ENCODE data around the gene EEF2KMT. TPM values are rescaled to one million over a fixed set of nuclear protein-coding genes. Genes with fewer than 3 reads are reported as not detected.
"Not testable (repeated sequence)": the region's sequence is repeated elsewhere in the genome, so short reads cannot be mapped to it uniquely, and the experiment has no call there.

The EEF2KMT gene
- total RNA-seq, result 10 to 100 TPM in 3 of 6 donors, 1 to 10 TPM in 3; 2.9 to 24.1 (median 9.7) TPM

GRCh38 chr16:5097470-5098220 is at the start of gene EEF2KMT:
Gene EEF2KMT, minus strand, starts transcription at chr16:5097795. Its CDS starts 56 bp downstream, at chr16:5097739.
- not testable (repeated sequence) for H3K9me3 ChIP-seq, H3K36me3 ChIP-seq, H3K27me3 ChIP-seq
- TF ChIP-seq, protein P1, sequence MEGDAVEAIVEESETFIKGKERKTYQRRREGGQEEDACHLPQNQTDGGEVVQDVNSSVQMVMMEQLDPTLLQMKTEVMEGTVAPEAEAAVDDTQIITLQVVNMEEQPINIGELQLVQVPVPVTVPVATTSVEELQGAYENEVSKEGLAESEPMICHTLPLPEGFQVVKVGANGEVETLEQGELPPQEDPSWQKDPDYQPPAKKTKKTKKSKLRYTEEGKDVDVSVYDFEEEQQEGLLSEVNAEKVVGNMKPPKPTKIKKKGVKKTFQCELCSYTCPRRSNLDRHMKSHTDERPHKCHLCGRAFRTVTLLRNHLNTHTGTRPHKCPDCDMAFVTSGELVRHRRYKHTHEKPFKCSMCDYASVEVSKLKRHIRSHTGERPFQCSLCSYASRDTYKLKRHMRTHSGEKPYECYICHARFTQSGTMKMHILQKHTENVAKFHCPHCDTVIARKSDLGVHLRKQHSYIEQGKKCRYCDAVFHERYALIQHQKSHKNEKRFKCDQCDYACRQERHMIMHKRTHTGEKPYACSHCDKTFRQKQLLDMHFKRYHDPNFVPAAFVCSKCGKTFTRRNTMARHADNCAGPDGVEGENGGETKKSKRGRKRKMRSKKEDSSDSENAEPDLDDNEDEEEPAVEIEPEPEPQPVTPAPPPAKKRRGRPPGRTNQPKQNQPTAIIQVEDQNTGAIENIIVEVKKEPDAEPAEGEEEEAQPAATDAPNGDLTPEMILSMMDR (IDR thresholded peaks at IDR 0.05), result peak in 1 of 6 experiments; percentile 14
- peak in 1 of 4 donors; percentile 17 for TF ChIP-seq POLR2A (IDR thresholded peaks at IDR 0.05)
- H3K4me3 ChIP-seq, result peak within 1 kb of the TSS; percentile 56 to 98 (median 92)
- WGBS, 2 donors, result 0% methylated on average over 4 to 29 of the region's 67 CpGs
- peak; percentile 100 for ATAC-seq (ENCODE audit: low FRiP score in 2 of 2)
- peak; percentile 98 to 100 for DNase-seq
- H3K4me1 ChIP-seq, result peaks cover 7 to 13% (median 9%) of the 10 kb centered on the region in 4 donors
- peak within 1 kb of the TSS; percentile 67 to 86 (median 80) for H3K27ac ChIP-seq

DNA sequence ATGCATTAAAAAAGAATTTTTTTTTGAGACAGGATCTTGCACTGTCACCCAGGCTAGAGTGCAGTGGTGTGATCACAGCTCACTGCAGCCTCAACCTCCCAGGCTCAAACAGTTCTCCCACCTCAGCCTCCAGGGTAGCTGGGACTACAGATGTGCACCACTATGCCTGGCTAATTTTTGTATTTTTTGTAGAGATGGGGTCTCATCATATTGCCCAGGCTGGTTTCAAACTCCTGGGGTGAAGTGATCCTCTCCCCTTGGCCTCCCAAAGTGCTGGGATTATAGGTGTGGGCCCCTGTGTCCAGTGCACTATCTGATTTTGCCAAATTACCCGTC is 47.0 kb upstream of the EEF2KMT start:
- ATAC-seq (ENCODE audit: low FRiP score in 2 of 2); DNase-seq; H3K27me3 ChIP-seq; H3K4me1 ChIP-seq; H3K4me3 ChIP-seq; H3K36me3 ChIP-seq; H3K27ac ChIP-seq; H3K9me3 ChIP-seq: not testable (repeated sequence)
- 73 to 84% methylated on average over 1 of the region's 1 CpG for WGBS, 2 donors

GRCh38 chr16:5143761-5144620 is 46.4 kb upstream of the EEF2KMT start:
- Histone ChIP-seq H3K4me3 (no peak overlapping the region), H3K4me1 (no peaks in the 10 kb centered on the region), H3K9me3 (no peaks in the 10 kb centered on the region), H3K27me3 (no peaks in the 10 kb centered on the region), H3K36me3 (no peaks in the 10 kb centered on the region), H3K27ac (no peak overlapping the region)
- ATAC-seq (ENCODE audit: low FRiP score in 2 of 2), result no peak
- 74 to 94% methylated on average over 7 of the region's 7 CpGs for WGBS, 2 donors
- DNase-seq, result no peak
- TF ChIP-seq, protein P1 (IDR thresholded peaks at IDR 0.05), result no peak
- TF ChIP-seq EP300 (IDR thresholded peaks at IDR 0.05), result no peak
- no peak for TF ChIP-seq POLR2AphosphoS5 (IDR thresholded peaks at IDR 0.05)
- no peak for TF ChIP-seq POLR2A (IDR thresholded peaks at IDR 0.05)

DNA sequence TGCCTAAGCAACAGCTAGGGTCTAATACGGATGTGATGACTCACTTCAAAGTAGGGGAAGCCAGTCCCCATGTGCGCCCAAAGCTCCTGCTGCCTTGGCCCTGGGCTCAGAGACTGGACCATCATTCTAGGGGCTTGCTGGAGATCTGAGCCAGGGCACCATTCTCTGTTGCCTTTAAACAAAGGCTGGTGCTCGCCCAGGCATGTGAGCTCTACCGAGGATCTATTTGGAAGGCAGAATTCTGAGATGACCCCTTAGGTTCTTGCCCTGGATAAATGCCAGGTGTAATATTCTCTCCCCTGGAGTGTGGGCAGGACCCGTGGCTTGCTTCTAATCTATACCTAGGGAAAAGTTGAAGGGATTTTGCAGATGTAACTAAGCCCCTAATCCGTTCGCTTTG is 42.6 kb upstream of the EEF2KMT start:
- H3K9me3 ChIP-seq; ATAC-seq (ENCODE audit: low FRiP score in 2 of 2); H3K4me3 ChIP-seq; H3K27me3 ChIP-seq; H3K36me3 ChIP-seq; H3K27ac ChIP-seq; H3K4me1 ChIP-seq; DNase-seq: not testable (repeated sequence)
- 63 to 72% methylated on average over 7 of the region's 7 CpGs for WGBS, 2 donors

GRCh38 chr16:5134739-5135452 is 37.3 kb upstream of the EEF2KMT start:
- not testable (repeated sequence) for ATAC-seq (ENCODE audit: low FRiP score in 2 of 2); H3K27ac ChIP-seq; H3K9me3 ChIP-seq; H3K4me1 ChIP-seq; H3K4me3 ChIP-seq; DNase-seq; H3K36me3 ChIP-seq; H3K27me3 ChIP-seq
- 42 to 47% methylated on average over 6 to 13 of the region's 13 CpGs for WGBS, 2 donors

DNA sequence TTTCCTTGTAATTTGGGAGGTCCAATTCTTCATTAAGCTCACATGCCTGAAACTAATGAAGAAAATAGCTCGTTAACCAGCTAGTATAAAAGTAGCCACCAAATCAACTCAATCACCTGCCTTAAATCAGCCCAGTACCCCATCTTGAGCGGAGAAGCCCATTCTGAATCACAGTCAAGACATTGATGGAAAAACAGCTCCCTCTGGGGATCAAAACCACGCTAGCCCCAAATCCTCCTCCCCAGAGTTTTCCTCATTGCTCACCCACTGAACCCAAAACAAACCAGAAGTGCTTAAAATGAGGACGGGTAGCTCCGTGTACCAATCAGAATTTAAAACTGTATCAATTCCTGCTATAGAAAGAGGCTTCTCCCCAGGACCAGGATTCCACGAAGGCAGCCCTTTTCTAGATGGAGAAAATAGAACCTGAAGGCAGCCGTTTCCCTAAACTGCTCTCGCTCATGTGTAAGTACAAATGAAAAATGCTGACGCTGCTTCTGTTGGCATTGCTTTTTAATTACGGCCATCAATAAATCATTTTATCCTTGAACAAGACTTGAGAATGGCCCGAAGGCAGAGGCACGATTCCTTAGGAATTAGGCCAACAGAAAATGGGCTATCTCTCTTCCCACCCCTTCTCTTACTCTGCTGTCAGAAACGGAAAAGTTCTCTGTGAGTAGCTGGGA is 35.5 kb upstream of the EEF2KMT start:
- not testable (repeated sequence) for H3K4me1 ChIP-seq; H3K27me3 ChIP-seq; ATAC-seq (ENCODE audit: low FRiP score in 2 of 2); H3K36me3 ChIP-seq; H3K4me3 ChIP-seq; DNase-seq; H3K27ac ChIP-seq; H3K9me3 ChIP-seq
- 40 to 47% methylated on average over 13 of the region's 13 CpGs for WGBS, 2 donors

DNA sequence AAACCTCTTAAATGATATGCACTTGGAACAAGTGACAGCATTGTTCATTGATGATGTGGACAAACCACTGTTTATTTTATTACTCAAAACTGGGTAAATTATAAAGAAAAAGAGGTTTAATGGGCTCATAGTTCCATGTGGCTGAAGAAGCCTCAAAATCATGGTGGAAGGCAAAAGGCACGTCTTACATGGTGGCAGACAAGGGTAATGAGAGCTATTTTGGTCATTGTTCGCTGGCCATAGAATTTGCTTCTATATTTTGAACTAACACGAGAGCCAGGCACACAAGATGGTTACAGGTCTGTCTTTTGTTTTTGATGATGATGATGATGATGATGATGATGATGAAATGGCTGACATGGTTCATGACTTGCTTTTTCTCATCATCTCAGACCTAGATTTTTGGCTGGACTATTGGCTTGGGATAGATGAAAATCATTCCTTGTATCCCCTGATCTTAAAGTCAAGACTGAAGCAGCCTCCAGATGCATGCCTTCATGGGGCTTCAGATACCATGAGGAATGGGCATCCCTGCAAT is 33.9 kb upstream of the EEF2KMT start:
- not testable (repeated sequence) for H3K9me3 ChIP-seq; H3K4me1 ChIP-seq; H3K27ac ChIP-seq; H3K4me3 ChIP-seq; H3K36me3 ChIP-seq; DNase-seq; ATAC-seq (ENCODE audit: low FRiP score in 2 of 2); H3K27me3 ChIP-seq
- 81 to 83% methylated on average over 3 of the region's 3 CpGs for WGBS, 2 donors

- H3K27ac ChIP-seq, result peak overlapping the region in 1 of 4 donors; percentile 2
- not testable (repeated sequence) for ATAC-seq (ENCODE audit: low FRiP score in 2 of 2); H3K9me3 ChIP-seq; H3K27me3 ChIP-seq; H3K36me3 ChIP-seq
- peak overlapping the region in 2 of 4 donors; percentile 20 to 25 for H3K4me3 ChIP-seq
- H3K4me1 ChIP-seq, result peaks cover 4 to 11% (median 8%) of the 10 kb centered on the region in 4 donors
- DNase-seq, result peak; percentile 37 to 85
- 16 to 24% methylated on average over 13 to 20 of the region's 20 CpGs for WGBS, 2 donors
These were observed 19.9 kb upstream of the EEF2KMT start for GRCh38 chr16:5117300-5118087.

Measured in upper lobe of left lung (tissue), 6 donors.